Neural crest cell (in vitro differentiated cells): Measurements from ENCODE around the gene SLC25A22. TPM values are rescaled to one million over a fixed set of nuclear protein-coding genes. Genes with fewer than 3 reads are reported as not detected.

Experiments used
- DNase-seq: peaks from one replicate; pipeline ENCODE4 v3.0.0; 2021; ENCODE audit warnings: low read depth, mixed read lengths, low spot score
- H3K27ac Mint-ChIP-seq: one replicate; pipeline ENCODE4 v1.8.0; 2021; ENCODE audit warnings: mild to moderate bottlenecking, mixed read lengths; ENCODE audit not compliant: unreplicated experiment
- H3K27me3 Mint-ChIP-seq: 2 replicates; pipeline ENCODE4 v1.8.0; 2021; ENCODE audit warnings: low read depth, mild to moderate bottlenecking, mixed read lengths
- H3K36me3 Mint-ChIP-seq: 2 replicates; pipeline ENCODE4 v1.8.0; 2021; ENCODE audit warnings: low read depth, mild to moderate bottlenecking, mixed read lengths
- H3K4me1 Mint-ChIP-seq: 2 replicates; pipeline ENCODE4 v1.8.0; 2021; ENCODE audit warnings: mixed read lengths
- H3K4me3 Mint-ChIP-seq: one replicate; pipeline ENCODE4 v1.8.0; 2021; ENCODE audit warnings: mild to moderate bottlenecking, mixed read lengths
- H3K9me3 Mint-ChIP-seq: 2 replicates; pipeline ENCODE4 v1.8.0; 2021; ENCODE audit warnings: mixed read lengths
- CTCF ChIP-seq: fragments of 200-600 bp; sonication (generic); conservative IDR thresholded peaks from 2 replicates; pipeline ENCODE4 v1.5.0; 2021; ENCODE audit warnings: antibody characterized with exemption, mild to moderate bottlenecking
- total RNA-seq: library from RNA; stranded (reverse); gene quantifications from 2 replicates; pipeline ENCODE4 v1.2.1, GENCODE V29; 2021

The SLC25A22 gene
- total RNA-seq, 1 donor from 2014 or later = 54.6 TPM

DNA sequence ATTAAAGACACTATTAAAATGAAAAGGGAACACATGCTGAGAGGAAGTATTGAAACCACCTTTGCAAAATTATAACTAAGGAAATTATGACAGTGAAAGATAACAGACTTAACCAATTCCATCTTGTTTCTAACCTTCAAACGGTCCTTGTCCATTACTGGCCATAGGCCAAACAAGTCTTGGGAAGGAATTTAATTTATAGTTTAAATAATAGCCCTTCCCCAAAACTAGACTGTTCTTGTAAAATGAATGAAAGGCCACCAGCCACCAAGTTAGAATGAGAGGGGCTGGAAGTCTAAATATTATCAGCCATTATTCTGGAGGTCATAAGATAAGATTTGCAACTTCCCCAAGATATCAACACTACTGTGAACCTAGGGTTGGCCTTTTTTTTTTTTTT is 52.7 kb downstream of the SLC25A22 start:
- no peak overlapping the region for H3K27ac Mint-ChIP-seq
- H3K36me3 Mint-ChIP-seq = no peaks in the 10 kb centered on the region

DNA sequence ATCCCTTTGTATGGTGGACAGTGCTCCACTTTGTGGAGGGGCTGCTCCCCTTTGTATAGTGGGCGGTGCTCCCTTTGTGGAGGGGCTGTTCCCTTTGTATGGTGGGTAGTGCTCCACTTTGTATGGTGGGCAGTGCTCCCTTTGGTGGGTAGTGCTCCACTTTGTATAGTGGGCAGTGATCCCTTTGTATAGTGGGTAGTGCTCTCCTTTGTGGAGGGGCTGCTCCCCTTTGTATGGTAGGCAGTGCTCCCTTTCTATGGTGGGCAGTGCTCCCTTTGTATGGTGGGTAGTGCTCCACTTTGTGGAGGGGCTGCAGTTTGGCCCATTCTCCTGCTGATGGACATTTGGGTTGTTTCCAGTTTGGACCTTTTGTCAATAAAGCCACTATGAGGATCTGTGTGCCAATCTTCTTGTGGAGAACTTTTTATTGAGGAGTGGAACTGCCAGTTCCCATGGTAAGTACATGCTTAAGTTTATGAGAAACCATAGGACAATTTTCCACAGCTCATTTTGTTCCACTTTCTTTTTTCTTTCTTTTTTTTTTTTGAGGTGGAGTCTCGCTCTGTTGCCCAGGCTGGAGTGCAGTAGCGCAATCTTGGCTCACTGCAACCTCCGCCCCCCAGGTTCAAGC is 55.4 kb downstream of the SLC25A22 start:
- Mint-ChIP-seq H3K4me3 (no peak overlapping the region), H3K27me3 (peaks cover 3% of the 10 kb centered on the region)
- no peak for DNase-seq

More for the DNA sequence above, 52.7 kb downstream of the SLC25A22 start:
- Mint-ChIP-seq H3K4me1 (peaks cover 20% of the 10 kb centered on the region), H3K9me3 (no peaks in the 10 kb centered on the region), H3K27me3 (no peaks in the 10 kb centered on the region), H3K4me3 (peak overlapping the region; percentile 78)
- no peak for DNase-seq
- no peak for TF ChIP-seq CTCF

GRCh38 chr11:742156-742546 is 55.9 kb downstream of the SLC25A22 start:
- Mint-ChIP-seq H3K4me3 (no peak overlapping the region), H3K9me3 (no peaks in the 10 kb centered on the region), H3K27me3 (peaks cover 8% of the 10 kb centered on the region), H3K27ac (no peak overlapping the region), H3K4me1 (peaks cover 19% of the 10 kb centered on the region), H3K36me3 (no peaks in the 10 kb centered on the region)
- no peak for DNase-seq
- no peak for TF ChIP-seq CTCF

More for the DNA sequence above, 55.4 kb downstream of the SLC25A22 start:
- no peaks in the 10 kb centered on the region for H3K36me3 Mint-ChIP-seq
- peaks cover 14% of the 10 kb centered on the region for H3K4me1 Mint-ChIP-seq
- H3K27ac Mint-ChIP-seq = no peak overlapping the region
- no peak for TF ChIP-seq CTCF
- no peaks in the 10 kb centered on the region for H3K9me3 Mint-ChIP-seq

Other genes starting within 250 kb of the SLC25A22 start
- gene LMNTD2, start 237.5 kb downstream of the SLC25A22 start, total RNA-seq = 1.8 and 2.2 TPM in 2 replicates
- 7.3 and 7.4 TPM in 2 replicates for gene RASSF7, start 237.3 kb downstream of the SLC25A22 start, total RNA-seq
- gene PHRF1, start 221.8 kb downstream of the SLC25A22 start, total RNA-seq = 52.3 TPM in 2 replicates
- 10.2 and 11.4 TPM in 2 replicates for gene IRF7, start 182.3 kb downstream of the SLC25A22 start, total RNA-seq
- not detected in 2 replicates for gene CDHR5, start 173.3 kb downstream of the SLC25A22 start, total RNA-seq
- not detected in 2 replicates for gene SCT, start 171.1 kb downstream of the SLC25A22 start, total RNA-seq
- gene DRD4, start 161.0 kb downstream of the SLC25A22 start, total RNA-seq = 0.30 and 0.63 TPM in 2 replicates
- gene DEAF1, start 103.1 kb downstream of the SLC25A22 start, total RNA-seq = 60.9 and 67.0 TPM in 2 replicates
- 19.9 and 26.8 TPM in 2 replicates for gene TMEM80, start 102.5 kb downstream of the SLC25A22 start, total RNA-seq
- 2.6 and 3.9 TPM in 2 replicates for gene EPS8L2, start 92.0 kb downstream of the SLC25A22 start, total RNA-seq
- 154 and 163 TPM in 2 replicates for gene TALDO1, start 50.8 kb downstream of the SLC25A22 start, total RNA-seq
- 93.6 and 94.9 TPM in 2 replicates for gene GATD1, start 20.8 kb downstream of the SLC25A22 start, total RNA-seq
- 1.0 and 1.2 TPM in 2 replicates for gene CEND1, start 8.2 kb downstream of the SLC25A22 start, total RNA-seq
- gene PIDD1, start 7.0 kb upstream of the SLC25A22 start, total RNA-seq = 30.7 and 37.9 TPM in 2 replicates
- 1,810 and 1,830 TPM in 2 replicates for gene RPLP2, start 11.7 kb upstream of the SLC25A22 start, total RNA-seq
- 27.0 and 34.5 TPM in 2 replicates for gene PNPLA2, start 20.6 kb upstream of the SLC25A22 start, total RNA-seq
- gene CRACR2B, start 29.6 kb upstream of the SLC25A22 start, total RNA-seq = 1.6 and 2.7 TPM in 2 replicates
- gene CD151, start 34.7 kb upstream of the SLC25A22 start, total RNA-seq = 101 and 108 TPM in 2 replicates
- gene POLR2L, start 44.2 kb upstream of the SLC25A22 start, total RNA-seq = 128 and 134 TPM in 2 replicates
- gene TSPAN4, start 44.6 kb upstream of the SLC25A22 start, total RNA-seq = 40.0 and 40.2 TPM in 2 replicates
- 81.8 and 82.4 TPM in 2 replicates for gene CHID1, start 112.5 kb upstream of the SLC25A22 start, total RNA-seq
- gene AP2A2, start 127.6 kb upstream of the SLC25A22 start, total RNA-seq = 75.5 and 78.1 TPM in 2 replicates
- gene MUC6, start 238.4 kb upstream of the SLC25A22 start, total RNA-seq = not detected in 2 replicates